H1 (cell line): Measurements from ENCODE around the gene PDF. TPM values are rescaled to one million over a fixed set of nuclear protein-coding genes. Genes with fewer than 3 reads are reported as not detected.

ENCODE experiments used
- EGR1 ChIP-seq: IDR thresholded peaks from 2 replicates; pipeline ENCODE4 v1.6.1; 2011; ENCODE audit warnings: low read depth, low read length, borderline replicate concordance
- EZH2 ChIP-seq: fragments of 200-600 bp; sonication (generic); IDR thresholded peaks from 2 replicates; pipeline ENCODE4 v1.7.1; 2012; ENCODE audit warnings: low read depth, mild to moderate bottlenecking, moderate library complexity, low read length, inconsistent platforms; ENCODE audit not compliant: severe bottlenecking
- JUND ChIP-seq: IDR thresholded peaks from 2 replicates; pipeline ENCODE4 v1.6.1; 2011; ENCODE audit warnings: mild to moderate bottlenecking, improper control_type of control experiment, low read length
- KDM5A ChIP-seq: fragments of 200-600 bp; IDR thresholded peaks from 2 replicates; pipeline ENCODE4 v1.7.1; 2012; ENCODE audit warnings: mild to moderate bottlenecking, low read length, inconsistent platforms, mixed read lengths
- SP2 ChIP-seq: IDR thresholded peaks from 2 replicates; pipeline ENCODE4 v1.6.1; 2012; ENCODE audit warnings: mild to moderate bottlenecking, low read length, inconsistent platforms
- TCF12 ChIP-seq: IDR thresholded peaks from 2 replicates; pipeline ENCODE4 v1.6.1; 2011; ENCODE audit warnings: low read depth, mild to moderate bottlenecking, low read length
- polyA plus RNA-seq, 7 experiments: library from polyadenylated mRNA; depleted of rRNA in 3 of 7; stranded (reverse) in 5 of 7; unstranded in 2 of 7; fragments of >200 nt in 5 of 7; fragments of 200-250 nt in 2 of 7; gene quantifications; 1 replicate in 5 of 7; 2 replicates in 1 of 7; 4 replicates in 1 of 7; pipeline versions ENCODE4 v1.2.1 to v1.2.3, GENCODE V29; 2011 to 2013; ENCODE audit warnings: missing spikeins in 2 of 7, mixed read lengths in 2 of 7
- total RNA-seq: library from RNA; stranded (reverse); fragmentation: NEBNext Ultra II Directional; extraction: Animal tissue kit (Norgen Biotek cat#: 25700); gene quantifications from 2 replicates; pipeline ENCODE4 v1.2.1, GENCODE V29; 2021

PDF gene
- total and polyA plus RNA-seq, 2 of the 8 experiments (the other 6 are each of a cell fraction or from before 2014, with no cell fraction given), result 17.7 to 23.9 TPM

DNA sequence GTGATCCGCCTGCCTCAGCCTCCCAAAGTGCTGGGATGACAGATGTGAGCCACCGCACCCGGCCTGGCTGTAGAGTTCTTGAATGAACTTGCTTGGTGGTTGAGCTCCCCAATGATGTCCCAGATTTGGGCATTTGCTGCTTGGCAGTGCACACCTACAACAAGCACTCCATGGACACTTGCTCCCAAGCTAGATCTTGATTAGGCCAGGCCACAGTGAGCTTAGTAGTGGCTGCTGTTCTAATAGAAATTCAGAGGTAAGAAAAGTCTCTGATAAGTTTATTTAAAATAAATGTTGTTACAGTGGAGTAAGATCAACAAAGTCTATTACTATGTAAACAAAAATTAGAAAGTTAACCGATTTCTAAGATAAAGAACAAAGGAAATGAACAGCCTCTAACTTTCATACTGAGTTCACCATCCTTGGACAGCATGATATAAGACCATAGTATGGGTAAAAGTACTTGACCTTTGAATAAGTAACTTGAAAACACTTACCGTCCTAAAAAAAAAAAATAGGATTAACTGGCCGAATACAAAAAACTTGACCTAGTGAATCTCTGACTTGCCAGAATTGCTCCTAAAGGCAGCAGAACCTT lies 20.2 kb upstream of the PDF start (continued):
- TF ChIP-seq SP2, result no peak
- TF ChIP-seq JUND, result no peak
- TF ChIP-seq EZH2, result no peak
- TF ChIP-seq KDM5A, result no peak
- TF ChIP-seq TCF12, result no peak
- TF ChIP-seq EGR1, result no peak
- TF ChIP-seq, all 59 proteins: peak for 0
